ENCODE measurements around the gene CDH23.

Gene CDH23

GRCh38 chr10:71679425-71679824 is 282.7 kb downstream of the CDH23 start:
- H3K9ac ChIP-seq (ENCODE audit: low read length) = no peak overlapping the region
- no peak overlapping the region for H3K27ac ChIP-seq (ENCODE audit: low read depth, low read length)
- H3K4me3 ChIP-seq (ENCODE audit: low read depth in 1 of 2, low read length in 2 of 2) = no peak overlapping the region
- H3K4me1 ChIP-seq (ENCODE audit: insufficient read depth, low read length) = no peaks in the 10 kb centered on the region
- no peaks in the 10 kb centered on the region for H3K27me3 ChIP-seq (ENCODE audit: control insufficient read depth in 1 of 2, insufficient read depth in 2 of 2, low read length in 2 of 2)
- H3K9me3 ChIP-seq (ENCODE audit: low read length) = no peaks in the 10 kb centered on the region
- no peaks in the 10 kb centered on the region for H3K36me3 ChIP-seq (ENCODE audit: insufficient read depth, low read length)

DNA sequence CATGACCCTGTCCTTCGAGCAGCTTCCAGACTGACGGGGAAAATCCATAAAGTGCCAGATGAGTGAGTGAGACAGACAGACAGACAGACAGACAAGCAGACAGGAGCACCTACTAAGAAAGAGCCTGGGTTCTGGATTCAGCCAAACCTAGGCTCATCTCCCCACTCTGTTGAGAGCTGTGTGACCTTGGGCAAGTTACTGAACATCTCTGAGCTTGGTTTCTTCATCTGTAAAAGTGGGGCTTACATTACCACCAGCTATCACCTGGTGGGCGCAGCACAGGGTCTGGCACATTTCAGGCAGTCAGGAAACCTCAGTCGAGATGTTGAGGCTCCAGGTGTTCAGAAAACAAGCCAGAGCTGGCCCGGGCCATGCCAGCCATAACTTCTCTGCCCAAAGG is 285.3 kb downstream of the CDH23 start:
- Histone ChIP-seq H3K9ac (ENCODE audit: low read length) (no peak overlapping the region), H3K27me3 (ENCODE audit: control insufficient read depth in 1 of 2, insufficient read depth in 2 of 2, low read length in 2 of 2) (no peaks in the 10 kb centered on the region), H3K9me3 (ENCODE audit: low read length) (no peaks in the 10 kb centered on the region), H3K4me1 (ENCODE audit: insufficient read depth, low read length) (no peaks in the 10 kb centered on the region), H3K4me3 (ENCODE audit: low read depth in 1 of 2, low read length in 2 of 2) (no peak overlapping the region), H3K36me3 (ENCODE audit: insufficient read depth, low read length) (no peaks in the 10 kb centered on the region), H3K27ac (ENCODE audit: low read depth, low read length) (no peak overlapping the region)

GRCh38 chr10:71683301-71683700 is 286.6 kb downstream of the CDH23 start:
- no peaks in the 10 kb centered on the region for H3K9me3 ChIP-seq (ENCODE audit: low read length)
- H3K36me3 ChIP-seq (ENCODE audit: insufficient read depth, low read length) = no peaks in the 10 kb centered on the region
- H3K27me3 ChIP-seq (ENCODE audit: control insufficient read depth in 1 of 2, insufficient read depth in 2 of 2, low read length in 2 of 2) = no peaks in the 10 kb centered on the region
- no peak overlapping the region for H3K27ac ChIP-seq (ENCODE audit: low read depth, low read length)
- no peaks in the 10 kb centered on the region for H3K4me1 ChIP-seq (ENCODE audit: insufficient read depth, low read length)
- no peak overlapping the region for H3K4me3 ChIP-seq (ENCODE audit: low read depth in 1 of 2, low read length in 2 of 2)
- no peak overlapping the region for H3K9ac ChIP-seq (ENCODE audit: low read length)

- H3K9me3 ChIP-seq (ENCODE audit: low read length) = no peaks in the 10 kb centered on the region
- H3K4me1 ChIP-seq (ENCODE audit: insufficient read depth, low read length) = no peaks in the 10 kb centered on the region
- no peak overlapping the region for H3K9ac ChIP-seq (ENCODE audit: low read length)
- no peaks in the 10 kb centered on the region for H3K36me3 ChIP-seq (ENCODE audit: insufficient read depth, low read length)
- no peak overlapping the region for H3K4me3 ChIP-seq (ENCODE audit: low read depth in 1 of 2, low read length in 2 of 2)
- no peak overlapping the region for H3K27ac ChIP-seq (ENCODE audit: low read depth, low read length)
- no peaks in the 10 kb centered on the region for H3K27me3 ChIP-seq (ENCODE audit: control insufficient read depth in 1 of 2, insufficient read depth in 2 of 2, low read length in 2 of 2)
These were observed 287.8 kb downstream of the CDH23 start for GRCh38 chr10:71684356-71685173.

DNA sequence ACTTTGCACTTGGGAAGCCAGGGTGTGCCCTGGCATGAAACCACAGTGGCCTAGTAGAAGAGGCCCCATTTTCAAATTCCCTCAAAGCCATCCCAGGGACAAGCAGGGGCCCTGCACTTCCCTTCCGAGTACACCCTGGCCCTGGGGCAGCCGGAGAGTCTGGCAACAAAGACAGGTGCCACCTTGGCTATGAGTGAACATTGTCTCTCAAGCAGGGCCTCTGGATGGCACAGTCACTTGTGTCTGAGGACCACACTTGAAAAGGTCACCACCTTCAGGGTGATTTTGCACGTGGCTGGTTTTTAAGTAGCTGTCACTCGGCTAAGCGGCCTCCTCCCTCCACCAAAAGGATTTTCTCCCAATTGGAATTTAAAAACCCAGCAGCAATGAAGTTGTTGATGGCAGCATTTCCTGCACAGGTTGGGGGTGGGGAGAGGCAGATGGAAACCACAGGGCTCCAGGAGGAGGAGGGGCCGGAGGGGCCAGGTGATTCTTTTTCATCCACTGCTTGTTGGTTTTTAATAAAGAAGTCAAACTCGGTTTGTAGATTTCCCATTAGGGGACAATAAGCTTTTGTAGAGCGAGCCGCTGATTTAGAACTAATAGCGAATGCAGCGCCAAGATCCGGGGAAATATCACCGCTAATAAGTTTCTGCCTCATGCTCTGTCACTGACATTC is 289.0 kb downstream of the CDH23 start:
- Histone ChIP-seq H3K36me3 (ENCODE audit: insufficient read depth, low read length) (no peaks in the 10 kb centered on the region), H3K9me3 (ENCODE audit: low read length) (no peaks in the 10 kb centered on the region), H3K4me1 (ENCODE audit: insufficient read depth, low read length) (no peaks in the 10 kb centered on the region), H3K27ac (ENCODE audit: low read depth, low read length) (no peak overlapping the region), H3K4me3 (ENCODE audit: low read depth in 1 of 2, low read length in 2 of 2) (no peak overlapping the region), H3K9ac (ENCODE audit: low read length) (no peak overlapping the region), H3K27me3 (ENCODE audit: control insufficient read depth in 1 of 2, insufficient read depth in 2 of 2, low read length in 2 of 2) (no peaks in the 10 kb centered on the region)

DNA sequence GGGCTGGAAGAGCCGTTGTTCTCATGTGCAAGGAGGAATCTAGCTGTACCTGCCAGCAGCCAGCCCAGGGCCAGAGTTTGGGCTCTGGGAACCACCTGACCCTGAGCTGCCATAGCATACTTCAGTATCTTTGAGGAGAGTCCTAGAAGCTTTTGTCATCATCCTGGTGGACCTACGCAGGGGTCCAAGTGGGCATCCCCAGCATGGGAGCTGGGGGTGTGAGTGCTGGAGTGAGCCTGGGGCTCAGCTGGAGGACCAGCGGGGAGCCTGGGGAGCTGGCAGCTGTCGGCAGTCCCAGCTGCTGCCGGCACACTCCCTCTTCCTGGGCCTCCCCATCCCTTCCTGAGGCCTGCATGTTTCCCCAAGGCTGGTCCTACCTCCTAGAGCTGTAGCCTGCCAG is 290.4 kb downstream of the CDH23 start:
- no peak overlapping the region for H3K4me3 ChIP-seq (ENCODE audit: low read depth in 1 of 2, low read length in 2 of 2)
- H3K4me1 ChIP-seq (ENCODE audit: insufficient read depth, low read length) = no peaks in the 10 kb centered on the region
- no peaks in the 10 kb centered on the region for H3K36me3 ChIP-seq (ENCODE audit: insufficient read depth, low read length)
- H3K9me3 ChIP-seq (ENCODE audit: low read length) = peaks cover 4% of the 10 kb centered on the region
- no peak overlapping the region for H3K27ac ChIP-seq (ENCODE audit: low read depth, low read length)
- no peaks in the 10 kb centered on the region for H3K27me3 ChIP-seq (ENCODE audit: control insufficient read depth in 1 of 2, insufficient read depth in 2 of 2, low read length in 2 of 2)
- H3K9ac ChIP-seq (ENCODE audit: low read length) = no peak overlapping the region

- H3K27me3 ChIP-seq (ENCODE audit: control insufficient read depth in 1 of 2, insufficient read depth in 2 of 2, low read length in 2 of 2) = no peaks in the 10 kb centered on the region
- H3K36me3 ChIP-seq (ENCODE audit: insufficient read depth, low read length) = no peaks in the 10 kb centered on the region
- H3K4me3 ChIP-seq (ENCODE audit: low read depth in 1 of 2, low read length in 2 of 2) = no peak overlapping the region
- H3K9ac ChIP-seq (ENCODE audit: low read length) = no peak overlapping the region
- no peak overlapping the region for H3K27ac ChIP-seq (ENCODE audit: low read depth, low read length)
- H3K9me3 ChIP-seq (ENCODE audit: low read length) = peaks cover 4% of the 10 kb centered on the region
- no peaks in the 10 kb centered on the region for H3K4me1 ChIP-seq (ENCODE audit: insufficient read depth, low read length)
These were observed 290.8 kb downstream of the CDH23 start for GRCh38 chr10:71687480-71687879.

DNA sequence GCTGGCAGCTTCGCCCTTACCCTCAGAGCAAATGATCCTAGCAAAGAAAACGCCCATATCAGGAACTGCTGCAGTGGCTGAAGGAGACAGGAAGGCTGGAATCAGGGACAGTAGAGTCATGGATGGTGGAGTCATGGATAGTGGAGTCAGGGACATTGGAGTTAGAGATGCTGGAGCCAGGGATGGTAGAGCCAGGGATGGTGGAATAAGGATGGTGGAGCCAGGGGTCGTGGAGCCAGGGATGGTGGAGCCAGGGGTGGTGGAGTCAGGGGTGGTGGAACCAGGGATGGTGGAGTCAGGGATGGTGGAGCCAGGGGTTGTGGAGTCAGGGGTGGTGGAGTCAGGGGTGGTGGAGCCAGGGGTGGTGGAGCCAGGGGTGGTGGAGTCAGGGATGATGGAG is 291.5 kb downstream of the CDH23 start:
- no peak overlapping the region for H3K27ac ChIP-seq (ENCODE audit: low read depth, low read length)
- no peaks in the 10 kb centered on the region for H3K4me1 ChIP-seq (ENCODE audit: insufficient read depth, low read length)
- peaks cover 4% of the 10 kb centered on the region for H3K9me3 ChIP-seq (ENCODE audit: low read length)
- H3K4me3 ChIP-seq (ENCODE audit: low read depth in 1 of 2, low read length in 2 of 2) = no peak overlapping the region
- no peaks in the 10 kb centered on the region for H3K36me3 ChIP-seq (ENCODE audit: insufficient read depth, low read length)
- no peak overlapping the region for H3K9ac ChIP-seq (ENCODE audit: low read length)
- H3K27me3 ChIP-seq (ENCODE audit: control insufficient read depth in 1 of 2, insufficient read depth in 2 of 2, low read length in 2 of 2) = no peaks in the 10 kb centered on the region

GRCh38 chr10:71690094-71690720 is 293.5 kb downstream of the CDH23 start:
- Histone ChIP-seq H3K4me3 (ENCODE audit: low read depth in 1 of 2, low read length in 2 of 2) (no peak overlapping the region), H3K9me3 (ENCODE audit: low read length) (peaks cover 4% of the 10 kb centered on the region), H3K36me3 (ENCODE audit: insufficient read depth, low read length) (no peaks in the 10 kb centered on the region), H3K4me1 (ENCODE audit: insufficient read depth, low read length) (no peaks in the 10 kb centered on the region), H3K9ac (ENCODE audit: low read length) (no peak overlapping the region), H3K27me3 (ENCODE audit: control insufficient read depth in 1 of 2, insufficient read depth in 2 of 2, low read length in 2 of 2) (no peaks in the 10 kb centered on the region), H3K27ac (ENCODE audit: low read depth, low read length) (no peak overlapping the region)

- H3K4me3 ChIP-seq (ENCODE audit: low read depth in 1 of 2, low read length in 2 of 2) = no peak overlapping the region
- no peak overlapping the region for H3K27ac ChIP-seq (ENCODE audit: low read depth, low read length)
- H3K9me3 ChIP-seq (ENCODE audit: low read length) = peaks cover 4% of the 10 kb centered on the region
These were observed 294.7 kb downstream of the CDH23 start for GRCh38 chr10:71691405-71691804.

DNA sequence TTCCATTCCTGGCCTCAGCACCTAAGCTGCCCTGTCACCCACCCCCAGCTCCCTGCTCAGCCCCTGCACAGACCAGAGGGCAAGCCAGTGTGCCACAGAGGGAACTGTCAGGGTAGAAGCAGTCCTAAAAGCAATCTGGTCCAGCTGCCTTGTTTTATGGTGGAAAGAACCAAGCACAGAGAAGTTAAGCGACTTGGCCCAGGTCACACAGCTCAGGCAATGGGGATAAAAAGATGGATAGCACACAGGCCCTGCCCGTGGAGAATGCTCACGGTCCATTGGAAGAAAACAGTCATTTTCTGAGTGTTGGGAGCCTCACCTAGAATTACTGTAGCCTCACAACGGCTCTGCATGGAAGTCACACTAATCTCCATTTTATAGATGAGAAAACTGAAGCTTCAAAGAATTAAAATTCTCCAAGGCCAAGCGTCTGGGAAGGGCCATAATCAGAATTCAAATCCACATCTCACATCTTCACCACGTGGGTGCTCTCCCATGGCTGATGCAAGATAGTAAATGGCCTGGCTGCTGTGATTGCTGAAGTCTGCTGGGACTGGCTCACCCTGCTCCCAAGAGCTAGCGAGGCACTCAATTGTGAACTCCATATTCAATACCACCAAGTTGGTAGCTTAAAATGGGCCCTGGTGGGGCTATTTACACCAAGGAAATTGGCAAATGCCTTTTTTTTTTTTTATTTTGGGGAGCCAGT is 296.0 kb downstream of the CDH23 start:
- Histone ChIP-seq H3K9ac (ENCODE audit: low read length) (no peak overlapping the region), H3K27me3 (ENCODE audit: control insufficient read depth in 1 of 2, insufficient read depth in 2 of 2, low read length in 2 of 2) (no peaks in the 10 kb centered on the region), H3K27ac (ENCODE audit: low read depth, low read length) (no peak overlapping the region), H3K4me1 (ENCODE audit: insufficient read depth, low read length) (no peaks in the 10 kb centered on the region), H3K9me3 (ENCODE audit: low read length) (peaks cover 4% of the 10 kb centered on the region), H3K36me3 (ENCODE audit: insufficient read depth, low read length) (no peaks in the 10 kb centered on the region), H3K4me3 (ENCODE audit: low read depth in 1 of 2, low read length in 2 of 2) (no peak overlapping the region)

More at GRCh38 chr10:71691405-71691804, 294.7 kb downstream of the CDH23 start:
- H3K36me3 ChIP-seq (ENCODE audit: insufficient read depth, low read length) = no peaks in the 10 kb centered on the region
- H3K4me1 ChIP-seq (ENCODE audit: insufficient read depth, low read length) = no peaks in the 10 kb centered on the region
- no peaks in the 10 kb centered on the region for H3K27me3 ChIP-seq (ENCODE audit: control insufficient read depth in 1 of 2, insufficient read depth in 2 of 2, low read length in 2 of 2)
- H3K9ac ChIP-seq (ENCODE audit: low read length) = no peak overlapping the region
